ENCODE results near the gene IRF7.
A peak's percentile ranks its signal among the peaks of the same experiment; 100 is the strongest.

Gene IRF7

GRCh38 chr11:598005-598680 lies 17.6 kb downstream of the IRF7 start:
- peaks cover 49% of the 10 kb centered on the region for H3K36me3 Mint-ChIP-seq (ENCODE audit: low read depth)
- no peaks in the 10 kb centered on the region for H3K4me1 Mint-ChIP-seq (ENCODE audit: low read depth)
- no peaks in the 10 kb centered on the region for H3K27me3 Mint-ChIP-seq (ENCODE audit: low read depth)
- H3K27ac Mint-ChIP-seq: no peak overlapping the region
- DNase-seq (ENCODE audit: low spot score): no peak
- no peaks in the 10 kb centered on the region for H3K9me3 Mint-ChIP-seq
- no peak overlapping the region for H3K4me3 Mint-ChIP-seq

- Mint-ChIP-seq H3K4me1 (ENCODE audit: low read depth) (no peaks in the 10 kb centered on the region), H3K27me3 (ENCODE audit: low read depth) (no peaks in the 10 kb centered on the region), H3K27ac (no peak overlapping the region), H3K9me3 (no peaks in the 10 kb centered on the region), H3K36me3 (ENCODE audit: low read depth) (peaks cover 53% of the 10 kb centered on the region), H3K4me3 (no peak overlapping the region)
- DNase-seq (ENCODE audit: low spot score): no peak
These were observed 18.5 kb downstream of the IRF7 start for GRCh38 chr11:597166-597725.

- DNase-seq (ENCODE audit: low spot score): no peak
- Mint-ChIP-seq H3K9me3 (no peaks in the 10 kb centered on the region), H3K27me3 (ENCODE audit: low read depth) (no peaks in the 10 kb centered on the region), H3K27ac (no peak overlapping the region), H3K4me3 (no peak overlapping the region), H3K36me3 (ENCODE audit: low read depth) (peaks cover 48% of the 10 kb centered on the region), H3K4me1 (ENCODE audit: low read depth) (no peaks in the 10 kb centered on the region)
These were observed 19.4 kb downstream of the IRF7 start for GRCh38 chr11:596374-596773.

- Mint-ChIP-seq H3K4me3 (no peak overlapping the region), H3K27ac (no peak overlapping the region), H3K4me1 (ENCODE audit: low read depth) (no peaks in the 10 kb centered on the region), H3K27me3 (ENCODE audit: low read depth) (no peaks in the 10 kb centered on the region), H3K36me3 (ENCODE audit: low read depth) (peaks cover 52% of the 10 kb centered on the region), H3K9me3 (no peaks in the 10 kb centered on the region)
- DNase-seq (ENCODE audit: low spot score): no peak
These were observed 20.4 kb downstream of the IRF7 start for GRCh38 chr11:595400-595799.

- Mint-ChIP-seq H3K36me3 (ENCODE audit: low read depth) (peaks cover 64% of the 10 kb centered on the region), H3K4me3 (no peak overlapping the region)
These were observed 22.4 kb downstream of the IRF7 start for GRCh38 chr11:593347-593746.

GRCh38 chr11:592918-593317 lies 22.8 kb downstream of the IRF7 start:
- Mint-ChIP-seq H3K27ac (no peak overlapping the region), H3K9me3 (no peaks in the 10 kb centered on the region), H3K4me1 (ENCODE audit: low read depth) (peaks cover 4% of the 10 kb centered on the region), H3K36me3 (ENCODE audit: low read depth) (peaks cover 68% of the 10 kb centered on the region), H3K27me3 (ENCODE audit: low read depth) (no peaks in the 10 kb centered on the region), H3K4me3 (no peak overlapping the region)
- DNase-seq (ENCODE audit: low spot score): no peak

More at GRCh38 chr11:593347-593746, 22.4 kb downstream of the IRF7 start:
- no peak overlapping the region for H3K27ac Mint-ChIP-seq
- no peaks in the 10 kb centered on the region for H3K27me3 Mint-ChIP-seq (ENCODE audit: low read depth)
- H3K9me3 Mint-ChIP-seq: no peaks in the 10 kb centered on the region
- no peaks in the 10 kb centered on the region for H3K4me1 Mint-ChIP-seq (ENCODE audit: low read depth)
- DNase-seq (ENCODE audit: low spot score): no peak

- H3K4me3 Mint-ChIP-seq: no peak overlapping the region
- H3K27ac Mint-ChIP-seq: no peak overlapping the region
- H3K27me3 Mint-ChIP-seq (ENCODE audit: low read depth): no peaks in the 10 kb centered on the region
- H3K9me3 Mint-ChIP-seq: no peaks in the 10 kb centered on the region
- peaks cover 8% of the 10 kb centered on the region for H3K4me1 Mint-ChIP-seq (ENCODE audit: low read depth)
- DNase-seq (ENCODE audit: low spot score): no peak
- H3K36me3 Mint-ChIP-seq (ENCODE audit: low read depth): peaks cover 72% of the 10 kb centered on the region
These were observed 23.2 kb downstream of the IRF7 start for GRCh38 chr11:592501-592900.

GRCh38 chr11:590997-591396 lies 24.8 kb downstream of the IRF7 start:
- H3K9me3 Mint-ChIP-seq: no peaks in the 10 kb centered on the region
- H3K4me3 Mint-ChIP-seq: no peak overlapping the region
- DNase-seq (ENCODE audit: low spot score): no peak
- H3K27ac Mint-ChIP-seq: no peak overlapping the region
- H3K36me3 Mint-ChIP-seq (ENCODE audit: low read depth): peaks cover 69% of the 10 kb centered on the region
- no peaks in the 10 kb centered on the region for H3K27me3 Mint-ChIP-seq (ENCODE audit: low read depth)
- peaks cover 20% of the 10 kb centered on the region for H3K4me1 Mint-ChIP-seq (ENCODE audit: low read depth)

GRCh38 chr11:589798-590197 lies 26.0 kb downstream of the IRF7 start:
- Mint-ChIP-seq H3K27me3 (ENCODE audit: low read depth) (no peaks in the 10 kb centered on the region), H3K27ac (no peak overlapping the region), H3K4me1 (ENCODE audit: low read depth) (peaks cover 20% of the 10 kb centered on the region), H3K9me3 (no peaks in the 10 kb centered on the region), H3K36me3 (ENCODE audit: low read depth) (peaks cover 66% of the 10 kb centered on the region), H3K4me3 (no peak overlapping the region)
- no peak for DNase-seq (ENCODE audit: low spot score)

GRCh38 chr11:587978-588380 lies 27.8 kb downstream of the IRF7 start:
- Mint-ChIP-seq H3K4me3 (peak overlapping the region; percentile 80), H3K4me1 (ENCODE audit: low read depth) (peaks cover 20% of the 10 kb centered on the region)
- DNase-seq (ENCODE audit: low spot score): peak; percentile 72

GRCh38 chr11:587546-587945 lies 28.2 kb downstream of the IRF7 start:
- Mint-ChIP-seq H3K4me1 (ENCODE audit: low read depth) (peaks cover 20% of the 10 kb centered on the region), H3K27ac (peak overlapping the region; percentile 99), H3K4me3 (peak overlapping the region; percentile 80), H3K27me3 (ENCODE audit: low read depth) (no peaks in the 10 kb centered on the region), H3K9me3 (no peaks in the 10 kb centered on the region), H3K36me3 (ENCODE audit: low read depth) (peaks cover 56% of the 10 kb centered on the region)
- no peak for DNase-seq (ENCODE audit: low spot score)

More at GRCh38 chr11:587978-588380, 27.8 kb downstream of the IRF7 start:
- H3K27me3 Mint-ChIP-seq (ENCODE audit: low read depth): no peaks in the 10 kb centered on the region
- peak overlapping the region; percentile 99 for H3K27ac Mint-ChIP-seq
- H3K36me3 Mint-ChIP-seq (ENCODE audit: low read depth): peaks cover 59% of the 10 kb centered on the region
- no peaks in the 10 kb centered on the region for H3K9me3 Mint-ChIP-seq

- Mint-ChIP-seq H3K4me1 (ENCODE audit: low read depth) (peaks cover 20% of the 10 kb centered on the region), H3K36me3 (ENCODE audit: low read depth) (peaks cover 58% of the 10 kb centered on the region), H3K27me3 (ENCODE audit: low read depth) (no peaks in the 10 kb centered on the region), H3K9me3 (no peaks in the 10 kb centered on the region), H3K27ac (peak overlapping the region; percentile 39), H3K4me3 (no peak overlapping the region)
- DNase-seq (ENCODE audit: low spot score): no peak
These were observed 29.1 kb downstream of the IRF7 start for GRCh38 chr11:586376-587316.

- Mint-ChIP-seq H3K27me3 (ENCODE audit: low read depth) (no peaks in the 10 kb centered on the region), H3K9me3 (no peaks in the 10 kb centered on the region), H3K36me3 (ENCODE audit: low read depth) (peaks cover 40% of the 10 kb centered on the region), H3K4me3 (no peak overlapping the region), H3K27ac (no peak overlapping the region), H3K4me1 (ENCODE audit: low read depth) (peaks cover 29% of the 10 kb centered on the region)
- no peak for DNase-seq (ENCODE audit: low spot score)
These were observed 31.5 kb downstream of the IRF7 start for GRCh38 chr11:584287-584686.

GRCh38 chr11:581752-582151 lies 34.0 kb downstream of the IRF7 start:
- no peaks in the 10 kb centered on the region for H3K9me3 Mint-ChIP-seq
- H3K27me3 Mint-ChIP-seq (ENCODE audit: low read depth): no peaks in the 10 kb centered on the region
- no peak overlapping the region for H3K4me3 Mint-ChIP-seq
- peaks cover 31% of the 10 kb centered on the region for H3K4me1 Mint-ChIP-seq (ENCODE audit: low read depth)
- no peak overlapping the region for H3K27ac Mint-ChIP-seq
- peaks cover 24% of the 10 kb centered on the region for H3K36me3 Mint-ChIP-seq (ENCODE audit: low read depth)
- no peak for DNase-seq (ENCODE audit: low spot score)

Data from T-helper 2 cell treated with Interferon-gamma antibody and Interleukin-4, amounts not matched to agents 5 μg/mL and 100 μg/mL, for 36 hours (primary cell).